HepG2 (cell line): Measurements from ENCODE around the gene DOHH. TPM values are rescaled to one million over a fixed set of nuclear protein-coding genes. Genes with fewer than 3 reads are reported as not detected.

Experiments
- ADNP ChIP-seq: sonication (generic); formaldehyde crosslinking; IDR thresholded peaks from 2 replicates; pipeline ENCODE4 v1.4.0; 2020; ENCODE audit warnings: missing genetic modification reagents
- CBFB ChIP-seq: sonication (generic); formaldehyde crosslinking; IDR thresholded peaks from 2 replicates; pipeline ENCODE4 v1.4.0; 2020; ENCODE audit warnings: missing genetic modification reagents
- CREM ChIP-seq, 2 experiments: sonication (generic) in 1 of 2; formaldehyde crosslinking in 1 of 2; IDR thresholded peaks; 2 replicates each; pipeline versions ENCODE4 v1.4.0 to v1.6.1; 2016 to 2020; ENCODE audit warnings: antibody characterized with exemption in 1 of 2, mild to moderate bottlenecking in 1 of 2, missing genetic modification reagents in 1 of 2
- FUBP1 ChIP-seq: sonication (generic); formaldehyde crosslinking; IDR thresholded peaks from 2 replicates; pipeline ENCODE4 v1.5.1; 2020; ENCODE audit warnings: missing genetic modification reagents, mild to moderate bottlenecking, borderline replicate concordance
- GATAD2A ChIP-seq: IDR thresholded peaks from 2 replicates; pipeline ENCODE4 v1.6.1; 2016
- HIVEP1 ChIP-seq: sonication (generic); formaldehyde crosslinking; IDR thresholded peaks from 2 replicates; pipeline ENCODE4 v1.4.0; 2020; ENCODE audit warnings: mild to moderate bottlenecking, missing genetic modification reagents
- IRF9 ChIP-seq: sonication (generic); formaldehyde crosslinking; IDR thresholded peaks from 2 replicates; pipeline ENCODE4 v1.8.0; 2022; ENCODE audit warnings: missing genetic modification reagents, mild to moderate bottlenecking, borderline replicate concordance
- MEIS1 ChIP-seq: sonication (generic); formaldehyde crosslinking; IDR thresholded peaks from 2 replicates; pipeline ENCODE4 v1.9.0; 2021; ENCODE audit warnings: mild to moderate bottlenecking, missing genetic modification reagents, moderate library complexity, borderline replicate concordance
- MXD4 ChIP-seq: IDR thresholded peaks from 2 replicates; pipeline ENCODE4 v1.6.1; 2016; ENCODE audit warnings: mild to moderate bottlenecking, missing biosample characterization, missing genetic modification reagents
- MYNN ChIP-seq: sonication (generic); formaldehyde crosslinking; IDR thresholded peaks from 2 replicates; pipeline ENCODE4 v1.4.0; 2020; ENCODE audit warnings: mild to moderate bottlenecking, low read depth, missing genetic modification reagents
- PTBP1 ChIP-seq: fragments of 200-400 bp; formaldehyde crosslinking; IDR thresholded peaks from 2 replicates; pipeline ENCODE4 v1.6.1; 2018; ENCODE audit warnings: low read length, low read depth; ENCODE audit not compliant: poor library complexity, severe bottlenecking
- REPIN1 ChIP-seq: sonication (generic); formaldehyde crosslinking; IDR thresholded peaks from 2 replicates; pipeline ENCODE4 v1.8.0; 2022; ENCODE audit warnings: missing genetic modification reagents, low read depth, mild to moderate bottlenecking, borderline replicate concordance
- SMAD1 ChIP-seq: sonication (generic); formaldehyde crosslinking; IDR thresholded peaks from 2 replicates; pipeline ENCODE4 v1.4.0; 2020; ENCODE audit warnings: missing genetic modification reagents, low read depth, mild to moderate bottlenecking, borderline replicate concordance
- SP4 ChIP-seq: sonication (generic); formaldehyde crosslinking; IDR thresholded peaks from 2 replicates; pipeline ENCODE4 v1.8.1; 2023; ENCODE audit warnings: mild to moderate bottlenecking, missing genetic modification reagents
- TFAP4 ChIP-seq: sonication (generic); IDR thresholded peaks from 2 replicates; pipeline ENCODE4 v1.6.1; 2016; ENCODE audit warnings: low read depth, borderline replicate concordance
- ZBTB14 ChIP-seq: sonication (generic); formaldehyde crosslinking; IDR thresholded peaks from 2 replicates; pipeline ENCODE4 v1.4.0; 2020; ENCODE audit warnings: missing genetic modification reagents
- ZFP90 ChIP-seq: sonication (generic); formaldehyde crosslinking; IDR thresholded peaks from 2 replicates; pipeline ENCODE4 v1.8.0; 2022; ENCODE audit warnings: missing genetic modification reagents, mild to moderate bottlenecking, inconsistent platforms, borderline replicate concordance
- ZNF18 ChIP-seq: sonication (generic); formaldehyde crosslinking; IDR thresholded peaks from 2 replicates; pipeline ENCODE4 v1.8.0; 2022; ENCODE audit warnings: mild to moderate bottlenecking, missing genetic modification reagents; ENCODE audit not compliant: insufficient replicate concordance
- ZNF235 ChIP-seq: sonication (generic); formaldehyde crosslinking; IDR thresholded peaks from 2 replicates; pipeline ENCODE4 v1.8.1; 2023; ENCODE audit warnings: mild to moderate bottlenecking, missing genetic modification reagents, borderline replicate concordance
- ZNF430 ChIP-seq: sonication (generic); formaldehyde crosslinking; IDR thresholded peaks from 2 replicates; pipeline ENCODE4 v1.9.0; 2021; ENCODE audit warnings: mild to moderate bottlenecking, missing genetic modification reagents
- ZNF546 ChIP-seq: sonication (generic); formaldehyde crosslinking; conservative IDR thresholded peaks from 2 replicates; pipeline ENCODE4 v1.8.1; 2023; ENCODE audit warnings: mild to moderate bottlenecking, missing genetic modification reagents
- ZNF766 ChIP-seq: sonication (generic); formaldehyde crosslinking; IDR thresholded peaks from 2 replicates; pipeline ENCODE4 v1.5.0; 2020; ENCODE audit warnings: missing genetic modification reagents, borderline replicate concordance
- polyA plus RNA-seq, 8 experiments: library from polyadenylated mRNA; depleted of rRNA in 3 of 8; stranded (reverse) in 7 of 8; unstranded in 1 of 8; fragments of >200 nt; fragmentation: Illumina TruSeq in 4 of 8; extraction: Trizol in 4 of 8; gene quantifications; 2 replicates each; pipeline versions ENCODE4 v1.2.1 to v1.2.3, GENCODE V29; 2011 to 2016; ENCODE audit warnings: low read depth in 4 of 8, missing spikeins in 1 of 8, mixed read lengths in 1 of 8; ENCODE audit not compliant: insufficient read depth in 1 of 8
- total RNA-seq, 5 experiments: library from RNA; depleted of rRNA; stranded (reverse); fragments of >200 nt; fragmentation: Illumina TruSeq; extraction: Trizol; gene quantifications; 2 replicates each; pipeline ENCODE4 v1.2.3, GENCODE V29; 2016; ENCODE audit warnings: low read depth in 1 of 5

The DOHH gene
- total and polyA plus RNA-seq, 2 of the 13 experiments (the other 11 are each of a cell fraction or from before 2014, with no cell fraction given) = 3.5 to 13.7 TPM

GRCh38 chr19:3481241-3482090, 19.0 kb downstream of the DOHH start (continued):
- TF ChIP-seq CREM (IDR thresholded peaks at IDR 0.05) (no peak), CREM (CRISPR knock-in tag; IDR thresholded peaks at IDR 0.05) (no peak), ZFP90 (CRISPR knock-in tag) (no peak), SP4 (CRISPR knock-in tag) (no peak; the same call in 1 of the 2 replicates), MXD4 (CRISPR knock-in tag) (peak; percentile 82), ZBTB14 (no peak), MYNN (CRISPR knock-in tag) (no peak), HIVEP1 (peak; percentile 92), GATAD2A (no peak), PTBP1 (no peak), ZNF546 (peak; percentile 96), ZNF235 (CRISPR knock-in tag) (peak; percentile 67; the same call in 1 of the 2 replicates), ZNF430 (CRISPR knock-in tag) (peak; percentile 83; the same call in 1 of the 2 replicates), MEIS1 (CRISPR knock-in tag) (no peak; the same call in 1 of the 2 replicates), ADNP (CRISPR knock-in tag) (no peak), SMAD1 (CRISPR knock-in tag) (no peak), CBFB (CRISPR knock-in tag) (no peak), IRF9 (peak; percentile 51; the same call in 1 of the 2 replicates), TFAP4 (peak; percentile 58; the same call in 1 of the 2 replicates), REPIN1 (CRISPR knock-in tag) (peak; percentile 71; the same call in 1 of the 2 replicates), FUBP1 (CRISPR knock-in tag) (no peak), ZNF18 (peak; percentile 71), ZNF766 (no peak; the same call in 1 of the 2 replicates)
